Lung (tissue), 12 donors: ENCODE results near the gene ADAMTS16. TPM values are rescaled to one million over a fixed set of nuclear protein-coding genes. Genes with fewer than 3 reads are reported as not detected.

Experiments used
- ATAC-seq: fragments of 200-7000 bp; cut with Tn5 transposase; one replicate; pipeline ENCODE4 v1.9.1; 2020; ENCODE audit warnings: moderate number of reproducible peaks; ENCODE audit not compliant: insufficient read depth, low FRiP score
- DNase-seq, 3 donors: peaks; one replicate each; pipeline ENCODE4 v3.0.0-alpha.2; 2013 to 2017
- H3K27ac ChIP-seq, 2 donors: one replicate each; pipeline ENCODE4 v1.5.1; 2013; ENCODE audit warnings: mild to moderate bottlenecking in 2 of 2, moderate library complexity in 2 of 2, control low read depth in 1 of 2, inconsistent platforms in 1 of 2, low read depth in 1 of 2, low read length in 1 of 2
- H3K27me3 ChIP-seq, 3 donors: one replicate each; pipeline ENCODE4 v1.5.1; 2013; ENCODE audit warnings: low read length in 2 of 3; ENCODE audit not compliant: control insufficient read depth in 3 of 3, insufficient read depth in 3 of 3
- H3K36me3 ChIP-seq, 4 donors: one replicate each; pipeline ENCODE4 v1.5.1; 2013; ENCODE audit warnings: low read length in 4 of 4, mild to moderate bottlenecking in 1 of 4, moderate library complexity in 1 of 4; ENCODE audit not compliant: control insufficient read depth in 4 of 4, insufficient read depth in 4 of 4
- H3K4me1 ChIP-seq, 5 donors: one replicate each; pipeline ENCODE4 v1.5.1; 2013; ENCODE audit warnings: low read length in 5 of 5, mild to moderate bottlenecking in 2 of 5, moderate library complexity in 1 of 5; ENCODE audit not compliant: control insufficient read depth in 5 of 5, insufficient read depth in 5 of 5
- H3K4me3 ChIP-seq: one replicate; pipeline ENCODE4 v1.5.1; 2013; ENCODE audit warnings: mild to moderate bottlenecking, control low read depth, moderate library complexity
- H3K9ac ChIP-seq, 2 donors: one replicate each; pipeline ENCODE4 v1.5.1; 2013; ENCODE audit warnings: low read length in 2 of 2, control low read depth in 1 of 2; ENCODE audit not compliant: insufficient read depth in 1 of 2
- H3K9me3 ChIP-seq, 4 donors: one replicate each; pipeline ENCODE4 v1.5.1; 2013; ENCODE audit warnings: low read length in 3 of 4, mild to moderate bottlenecking in 1 of 4, moderate library complexity in 1 of 4; ENCODE audit not compliant: control insufficient read depth in 4 of 4, insufficient read depth in 3 of 4
- WGBS, 2 donors: extraction: QIAGEN DNeasy Blood & Tissue Kit; methylation state at CpG; one replicate each; pipeline ENCODE4 v1.1.7; 2013; 5-methylcytosine and 5-hydroxymethylcytosine counted together
- polyA plus RNA-seq, 2 donors: library from polyadenylated mRNA; stranded (reverse); fragments of 200-250 nt; gene quantifications; one replicate each; pipeline ENCODE4 v1.2.1, GENCODE V29; 2013
- total RNA-seq, 2 donors: library from RNA; depleted of rRNA in 1 of 2; stranded (reverse); fragments of >200 nt in 1 of 2; gene quantifications; one replicate each; pipeline ENCODE4 v1.2.1, GENCODE V29; 2014 to 2021
- TF ChIP-seq, protein P1 (sequence below): IDR thresholded peaks from 2 replicates; pipeline ENCODE4 v1.5.1; 2012; ENCODE audit warnings: mild to moderate bottlenecking; ENCODE audit errors: control extremely low read depth, extremely low read depth
- donor health status: control.
- donor health status: control.
- donor health status: Bipolar disorder and iron deficiency.
- donor health status: healthy.
- donor health status: DM: yes; HTN: yes; CAD: no.

Gene ADAMTS16
- total and polyA plus RNA-seq, 4 donors: 0.09 to 0.97 TPM; not detected in 2

DNA sequence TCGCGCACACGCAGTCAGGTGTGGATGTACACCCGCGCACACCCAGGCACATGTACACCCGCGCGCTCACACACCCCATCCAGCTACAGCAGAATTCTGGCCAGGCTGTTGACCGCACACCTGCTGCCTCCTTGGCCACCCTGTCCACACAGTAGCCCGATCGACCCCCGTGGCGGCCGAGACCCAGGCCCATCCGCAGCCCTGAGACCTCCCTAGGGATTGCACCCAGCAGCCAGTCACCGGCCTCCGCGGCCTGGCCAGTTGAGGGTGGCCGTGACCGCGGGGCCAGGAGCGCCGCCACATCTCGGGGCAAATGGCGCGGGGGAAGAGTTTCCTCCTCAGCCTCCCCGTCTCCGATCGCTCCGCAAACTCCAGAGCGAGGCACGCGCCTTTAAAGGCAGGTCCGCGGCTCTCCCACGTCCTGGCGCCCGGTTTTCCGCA lies 774 bp upstream of the ADAMTS16 start:
- ATAC-seq (no peak), DNase-seq (no peak)
- Histone ChIP-seq H3K9me3 (peaks cover 0 to 4% (median 0%) of the 10 kb centered on the region in 4 donors), H3K27ac (no peak overlapping the region), H3K9ac (no peak overlapping the region), H3K36me3 (no peaks in the 10 kb centered on the region), H3K27me3 (peaks cover 11 to 23% (median 16%) of the 10 kb centered on the region in 3 donors), H3K4me3 (no peak overlapping the region), H3K4me1 (peaks cover 0 to 10% (median 4%) of the 10 kb centered on the region in 5 donors)
- TF ChIP-seq, protein P1, sequence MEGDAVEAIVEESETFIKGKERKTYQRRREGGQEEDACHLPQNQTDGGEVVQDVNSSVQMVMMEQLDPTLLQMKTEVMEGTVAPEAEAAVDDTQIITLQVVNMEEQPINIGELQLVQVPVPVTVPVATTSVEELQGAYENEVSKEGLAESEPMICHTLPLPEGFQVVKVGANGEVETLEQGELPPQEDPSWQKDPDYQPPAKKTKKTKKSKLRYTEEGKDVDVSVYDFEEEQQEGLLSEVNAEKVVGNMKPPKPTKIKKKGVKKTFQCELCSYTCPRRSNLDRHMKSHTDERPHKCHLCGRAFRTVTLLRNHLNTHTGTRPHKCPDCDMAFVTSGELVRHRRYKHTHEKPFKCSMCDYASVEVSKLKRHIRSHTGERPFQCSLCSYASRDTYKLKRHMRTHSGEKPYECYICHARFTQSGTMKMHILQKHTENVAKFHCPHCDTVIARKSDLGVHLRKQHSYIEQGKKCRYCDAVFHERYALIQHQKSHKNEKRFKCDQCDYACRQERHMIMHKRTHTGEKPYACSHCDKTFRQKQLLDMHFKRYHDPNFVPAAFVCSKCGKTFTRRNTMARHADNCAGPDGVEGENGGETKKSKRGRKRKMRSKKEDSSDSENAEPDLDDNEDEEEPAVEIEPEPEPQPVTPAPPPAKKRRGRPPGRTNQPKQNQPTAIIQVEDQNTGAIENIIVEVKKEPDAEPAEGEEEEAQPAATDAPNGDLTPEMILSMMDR: no peak
- WGBS, 2 donors: 15 to 19% methylated on average over 39 of the region's 39 CpGs

DNA sequence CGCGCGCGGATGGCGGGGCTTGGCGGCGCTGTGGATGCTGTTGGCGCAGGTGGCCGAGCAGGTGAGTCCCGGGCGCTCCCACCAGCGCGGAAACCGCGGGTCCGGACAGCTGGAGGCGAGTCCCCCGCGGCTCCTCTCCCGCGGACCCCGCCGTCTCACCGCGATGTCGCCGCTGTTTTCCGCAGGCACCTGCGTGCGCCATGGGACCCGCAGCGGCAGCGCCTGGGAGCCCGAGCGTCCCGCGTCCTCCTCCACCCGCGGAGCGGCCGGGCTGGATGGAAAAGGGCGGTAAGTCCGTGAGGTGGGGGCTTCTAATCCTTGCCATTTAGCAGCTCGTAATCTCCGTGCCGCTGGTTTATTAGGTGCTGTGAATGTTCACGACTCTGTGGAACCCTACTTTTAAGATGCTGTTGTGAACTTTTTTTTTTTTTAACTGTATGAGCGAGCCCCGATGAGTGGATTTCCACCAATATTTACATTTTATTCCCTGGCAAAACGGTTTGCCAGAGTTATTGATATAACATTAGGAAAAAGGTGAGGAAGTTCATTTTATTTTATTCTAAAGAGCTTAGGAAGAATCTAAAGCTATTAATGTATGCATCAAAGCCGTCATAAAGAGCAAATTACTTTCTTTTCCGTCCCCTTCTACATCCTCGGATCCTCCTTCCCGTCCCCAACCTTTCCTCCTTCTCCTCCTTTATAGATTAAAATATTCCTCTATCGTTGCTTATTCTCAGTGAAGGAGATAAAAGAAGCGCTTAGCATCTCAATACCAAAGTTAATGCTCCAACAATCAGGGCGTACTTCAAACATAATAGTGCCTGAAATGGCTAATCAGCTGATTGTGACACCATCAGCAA lies 579 bp downstream of the ADAMTS16 start:
- H3K4me3 ChIP-seq: no peak overlapping the region
- no peak for DNase-seq
- H3K4me1 ChIP-seq: peaks cover 0 to 10% (median 4%) of the 10 kb centered on the region in 5 donors
- no peak overlapping the region for H3K27ac ChIP-seq
- peaks cover 11 to 23% (median 16%) of the 10 kb centered on the region in 3 donors for H3K27me3 ChIP-seq
- H3K36me3 ChIP-seq: no peaks in the 10 kb centered on the region
- no peak overlapping the region for H3K9ac ChIP-seq
- WGBS, 2 donors: 2 to 3% methylated on average over 56 to 57 of the region's 57 CpGs
- ATAC-seq: no peak
- peaks cover 0 to 4% (median 0%) of the 10 kb centered on the region in 4 donors for H3K9me3 ChIP-seq
- TF ChIP-seq, protein P1: no peak

DNA sequence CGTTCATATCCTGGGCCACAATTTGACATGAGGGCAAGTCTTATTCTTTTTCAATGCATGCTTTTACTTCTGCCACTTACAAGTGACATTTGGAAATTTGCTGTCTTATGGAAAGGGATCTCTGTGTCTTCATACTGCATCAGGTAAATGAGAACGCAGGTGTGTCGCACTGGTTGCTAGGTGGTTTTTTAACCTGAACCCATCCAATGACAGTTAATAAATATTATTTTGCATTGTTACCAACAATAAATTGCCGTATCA lies 1.1 kb downstream of the ADAMTS16 start:
- 27 to 29% methylated on average over 4 of the region's 4 CpGs for WGBS, 2 donors
- H3K4me1 ChIP-seq: peaks cover 0 to 10% (median 4%) of the 10 kb centered on the region in 5 donors
- DNase-seq: no peak
- TF ChIP-seq, protein P1: no peak
- no peak for ATAC-seq
- H3K36me3 ChIP-seq: no peaks in the 10 kb centered on the region
- no peak overlapping the region for H3K4me3 ChIP-seq
- no peak overlapping the region for H3K27ac ChIP-seq
- H3K9ac ChIP-seq: no peak overlapping the region
- H3K9me3 ChIP-seq: peaks cover 0 to 4% (median 0%) of the 10 kb centered on the region in 4 donors
- peaks cover 11 to 23% (median 16%) of the 10 kb centered on the region in 3 donors for H3K27me3 ChIP-seq
